GM12878 (cell line): ENCODE results near the gene RBM10.

Experiments
- CTCF ChIP-seq, 3 experiments: IDR thresholded peaks in 2 of 3; conservative IDR thresholded peaks in 1 of 3; 2 replicates each; pipeline ENCODE4 v1.5.1; 2011; ENCODE audit warnings: low read depth in 3 of 3, low read length in 3 of 3, mild to moderate bottlenecking in 3 of 3, control low read depth in 2 of 3, moderate library complexity in 2 of 3, inconsistent platforms in 1 of 3, mixed read lengths in 1 of 3; ENCODE audit not compliant: control insufficient read depth in 2 of 3, insufficient read depth in 1 of 3; ENCODE audit errors: extremely low read depth in 1 of 3
- POLR2A ChIP-seq: IDR thresholded peaks from 2 replicates; pipeline ENCODE4 v1.6.1; 2011; ENCODE audit warnings: low read depth, mild to moderate bottlenecking, low read length
- SUPT20H ChIP-seq: IDR thresholded peaks from 2 replicates; pipeline ENCODE4 v1.6.1; 2011; ENCODE audit warnings: low read depth, mild to moderate bottlenecking, low read length, moderate library complexity, borderline replicate concordance; ENCODE audit not compliant: control insufficient read depth
- YBX1 ChIP-seq: fragments of 450-650 bp; IDR thresholded peaks from 2 replicates; pipeline ENCODE4 v1.6.1; 2016; ENCODE audit warnings: antibody characterized with exemption
- ZSCAN29 ChIP-seq: fragments of 450-650 bp; IDR thresholded peaks from 2 replicates; pipeline ENCODE4 v1.6.1; 2017; ENCODE audit warnings: mild to moderate bottlenecking, moderate library complexity

GRCh38 chrX:47184486-47184885, 39.5 kb downstream of the RBM10 start:
- no peak for TF ChIP-seq SUPT20H
- TF ChIP-seq POLR2A: no peak
- no peak for TF ChIP-seq YBX1
- no peak for TF ChIP-seq CTCF (IDR thresholded peaks at IDR 0.05 in 2 of 3, conservative IDR thresholded peaks at IDR 0.05 in 1 of 3; ENCODE audit: control insufficient read depth in 2 of 3, extremely low read depth in 1 of 3, insufficient read depth in 1 of 3, low read depth in 3 of 3, low read length in 3 of 3)
- no peak for TF ChIP-seq ZSCAN29
